HG03025 (cell line): ENCODE measurements around the gene METTL6.
"Not testable (repeated sequence)": the region's sequence is repeated elsewhere in the genome, so short reads cannot be mapped to it uniquely, and the experiment has no call there.

Source experiments
- ATAC-seq: cut with Tn5 transposase; IDR thresholded peaks from one replicate; pipeline ENCODE4 v1.9.1; 2021; ENCODE audit warnings: mild to moderate bottlenecking, moderate library complexity; ENCODE audit not compliant: unreplicated experiment, low FRiP score

Gene METTL6

DNA sequence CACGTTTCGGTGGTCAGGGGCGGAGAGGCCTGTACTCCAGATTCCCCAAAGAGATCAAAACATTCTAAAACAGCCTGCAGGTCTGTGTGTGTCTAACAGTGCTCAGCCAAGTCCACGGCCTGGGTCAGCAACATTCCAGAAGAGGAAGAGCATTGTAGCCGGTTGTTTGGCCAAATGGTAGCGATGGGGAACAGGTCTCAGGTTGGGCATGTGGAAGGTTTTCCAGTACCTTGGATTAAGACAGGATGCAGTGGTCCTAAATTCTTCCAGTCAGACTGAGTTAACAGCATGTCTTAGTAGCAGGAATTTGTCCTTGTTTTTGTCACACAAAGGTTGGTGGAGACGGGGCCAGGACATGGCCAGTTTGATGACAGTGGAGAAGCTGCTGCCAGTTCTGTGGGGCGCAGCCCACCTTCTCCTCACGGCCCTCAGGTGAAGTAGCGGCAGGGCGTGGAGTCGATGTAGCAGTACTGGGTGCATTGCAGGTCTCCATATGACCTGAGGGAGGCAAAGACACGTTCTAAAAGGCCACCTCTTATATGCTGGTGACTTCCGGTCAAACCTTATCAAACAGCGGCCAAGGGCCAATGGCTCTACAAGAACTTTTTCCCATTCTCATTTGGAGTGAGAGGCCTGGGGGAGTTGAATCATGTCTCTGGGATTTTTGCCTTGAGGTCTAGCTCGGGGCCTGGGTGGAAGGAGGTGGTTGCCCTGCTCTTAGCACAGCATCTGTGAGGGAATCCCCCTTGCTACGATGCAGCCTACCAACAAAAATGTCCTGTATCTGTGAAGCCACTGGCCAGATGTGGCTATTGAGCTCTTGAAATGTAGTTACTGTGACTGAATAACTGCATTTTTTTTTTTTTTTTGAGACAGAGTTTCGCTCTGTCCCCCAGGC lies 24.1 kb upstream of the METTL6 start:
- ATAC-seq = no peak

DNA sequence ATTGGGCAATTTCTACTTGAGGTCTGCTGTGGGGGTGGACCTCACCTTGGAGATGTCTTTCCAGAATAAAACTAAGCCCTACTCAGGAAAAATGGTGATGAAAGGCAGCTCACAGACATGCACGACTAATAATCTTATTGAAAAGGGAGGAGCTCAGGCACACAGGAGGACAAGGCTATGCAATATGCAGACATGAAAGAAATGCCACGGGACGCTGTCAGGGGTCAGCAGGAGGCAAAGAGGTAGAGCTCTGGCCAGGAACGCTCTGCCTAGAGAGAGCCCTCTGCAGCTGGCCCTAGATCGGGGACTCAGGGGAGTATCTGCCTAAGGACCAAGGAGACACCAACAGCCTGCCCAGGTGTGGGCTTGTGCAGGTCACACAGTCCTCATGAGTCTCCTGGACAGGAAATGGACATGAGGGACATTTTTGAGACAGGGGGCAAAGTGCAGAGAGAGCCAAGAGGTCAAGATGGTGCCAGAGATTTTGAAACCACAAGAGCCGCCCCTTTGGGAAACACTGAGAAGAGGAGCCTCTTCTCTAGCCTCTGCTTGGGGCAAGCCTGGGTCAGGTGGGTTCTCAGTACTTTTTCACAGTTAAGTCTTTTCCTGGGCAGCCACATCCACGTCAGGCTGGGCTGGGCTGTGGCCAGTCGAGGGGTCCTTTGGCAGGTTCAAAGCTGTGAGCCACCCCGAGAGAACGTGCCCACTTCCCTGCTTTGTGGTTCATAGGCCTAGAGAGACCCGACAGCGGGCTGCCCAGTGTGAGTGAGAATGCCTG lies 23.3 kb upstream of the METTL6 start:
- ATAC-seq = no peak

DNA sequence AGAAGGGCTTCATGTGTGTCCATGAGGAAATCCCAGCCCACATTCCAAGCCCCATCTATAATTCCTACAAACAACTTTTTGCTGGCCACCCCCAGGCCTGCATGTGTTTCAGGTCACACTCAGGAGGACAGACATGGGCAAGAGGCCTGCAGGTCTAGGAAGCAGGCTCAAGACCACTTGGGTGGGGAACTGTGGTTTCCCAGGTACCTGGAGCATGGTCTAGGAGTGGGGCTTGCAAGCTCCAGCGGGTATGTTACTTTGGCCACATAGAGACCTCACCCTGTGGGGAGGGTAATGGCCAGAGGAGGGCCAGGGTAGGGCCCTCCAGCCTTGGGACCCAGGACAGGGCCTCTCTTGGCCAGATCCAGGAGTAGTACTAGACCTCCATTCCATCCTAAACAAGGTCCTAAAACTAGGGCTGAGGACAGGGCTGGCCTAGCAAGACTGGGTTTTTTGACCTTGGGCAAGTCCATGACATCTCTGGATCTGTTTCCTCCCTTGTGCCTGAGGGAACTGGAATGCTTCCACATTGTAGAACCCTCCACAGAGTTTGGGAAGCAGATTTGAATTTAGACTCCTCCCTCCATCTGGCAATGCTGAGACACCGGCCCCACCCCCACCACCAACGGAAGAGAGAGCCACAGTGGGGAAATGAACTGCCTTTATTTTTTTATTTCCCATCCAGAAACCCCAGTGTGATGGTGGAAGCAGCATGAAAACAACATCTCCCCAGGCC lies 22.3 kb upstream of the METTL6 start:
- no peak for ATAC-seq

DNA sequence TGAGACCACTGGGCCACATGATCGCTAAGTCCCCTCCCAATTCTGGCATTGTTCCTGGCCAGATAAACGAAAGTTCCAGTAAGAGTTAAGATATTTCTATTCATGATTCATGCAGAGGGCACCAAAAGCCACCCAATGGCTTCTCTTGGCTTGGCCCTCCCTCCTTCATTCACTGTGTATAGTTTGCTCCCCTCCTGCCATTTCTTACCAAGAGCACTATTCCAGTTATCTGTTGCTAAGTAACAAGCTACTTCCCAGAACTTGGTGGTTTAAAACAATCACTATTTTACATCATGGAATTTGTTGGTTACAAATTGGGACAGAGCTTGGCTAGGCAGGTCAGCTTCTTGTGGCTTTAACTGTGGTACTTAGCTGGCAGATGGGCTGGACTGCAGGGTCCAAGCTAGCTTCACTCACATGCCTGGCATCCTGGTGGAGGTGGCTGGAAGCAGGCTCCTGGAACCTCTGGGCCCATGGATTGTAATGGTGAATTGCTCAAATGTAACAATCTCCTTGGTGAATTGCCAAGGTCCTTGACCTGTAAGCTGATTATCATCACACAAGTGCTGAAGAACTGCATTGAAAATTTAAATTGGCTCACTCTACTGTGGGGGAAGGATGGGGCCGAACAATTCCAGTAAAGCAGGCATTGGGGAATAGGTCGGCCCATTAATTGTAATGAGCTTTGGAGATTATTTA lies 16.6 kb upstream of the METTL6 start:
- ATAC-seq = no peak

DNA sequence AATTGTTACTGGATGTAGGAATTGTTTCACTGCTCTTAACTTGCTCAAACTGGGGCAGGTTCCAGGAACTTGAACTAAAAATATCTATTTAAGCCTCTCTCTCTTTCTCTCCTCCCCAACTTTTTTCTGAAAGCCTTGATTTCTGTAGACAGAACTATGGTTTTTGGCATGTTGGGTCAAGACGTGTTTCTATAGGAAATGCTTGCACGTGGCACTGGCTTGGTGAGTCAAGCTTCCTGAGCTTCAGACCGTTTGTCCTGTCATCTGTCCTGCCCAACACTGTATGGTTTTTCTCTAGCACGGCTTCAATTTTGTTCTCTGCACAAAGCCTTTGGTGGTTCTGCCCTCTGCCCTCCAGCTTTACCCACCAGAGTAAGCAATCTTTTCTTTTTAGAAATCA lies 13.5 kb upstream of the METTL6 start:
- ATAC-seq = no peak

DNA sequence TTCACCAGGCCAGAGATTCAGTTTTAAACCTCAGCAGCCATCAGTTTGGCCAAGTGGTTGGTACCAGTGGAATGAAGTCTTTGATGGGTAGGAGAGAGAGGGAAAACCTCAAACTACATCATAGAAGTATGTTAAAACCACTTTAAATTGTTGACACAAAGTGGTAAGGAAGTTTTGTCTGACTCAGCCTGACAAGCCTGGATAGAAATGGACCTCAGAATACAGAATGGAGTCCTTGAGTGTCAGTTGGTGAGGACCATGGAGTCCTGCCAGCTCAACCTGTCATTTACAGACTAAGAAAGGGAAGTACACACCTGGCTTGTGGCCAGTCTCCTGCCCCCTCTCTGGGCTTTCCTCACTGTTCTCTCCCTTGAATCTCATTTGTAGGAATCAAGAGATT lies 12.1 kb upstream of the METTL6 start:
- ATAC-seq = no peak

DNA sequence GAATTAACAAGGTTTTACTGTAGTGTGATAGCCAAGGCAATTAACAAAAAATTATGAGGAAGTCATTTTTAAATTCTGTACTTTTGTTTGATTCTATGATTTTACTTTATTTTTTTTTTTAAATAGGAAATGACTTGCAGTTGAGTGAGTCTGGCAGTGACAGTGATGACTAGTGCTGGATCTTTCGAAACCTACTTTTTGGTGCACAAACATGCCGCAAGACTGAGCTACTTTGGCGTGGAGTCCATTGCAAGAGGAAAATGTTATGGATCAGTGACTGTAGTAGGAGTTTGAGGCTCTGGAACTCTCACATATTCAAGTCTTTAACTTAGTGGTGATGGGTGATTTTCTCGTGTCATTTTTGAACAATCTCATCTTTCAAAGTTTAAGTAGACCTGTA lies 11.6 kb upstream of the METTL6 start:
- ATAC-seq = no peak

DNA sequence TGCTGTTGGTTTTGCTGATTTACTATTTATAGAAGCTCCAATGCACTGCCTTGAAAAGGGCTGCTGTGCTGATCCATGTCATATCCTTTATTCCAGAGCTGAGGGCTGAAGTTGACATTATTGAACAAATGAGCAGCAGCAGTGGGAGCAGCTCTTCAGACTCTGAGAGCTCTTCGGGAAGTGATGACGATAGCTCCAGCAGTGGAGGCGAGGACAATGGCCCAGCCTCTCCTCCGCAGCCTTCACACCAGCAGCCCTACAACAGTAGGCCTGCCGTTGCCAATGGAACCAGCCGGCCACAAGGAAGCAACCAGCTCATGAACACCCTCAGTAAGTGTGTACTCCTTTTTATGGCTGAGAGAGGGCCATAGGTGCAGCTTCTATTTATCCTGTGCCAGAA lies 8.9 kb upstream of the METTL6 start:
- no peak for ATAC-seq

DNA sequence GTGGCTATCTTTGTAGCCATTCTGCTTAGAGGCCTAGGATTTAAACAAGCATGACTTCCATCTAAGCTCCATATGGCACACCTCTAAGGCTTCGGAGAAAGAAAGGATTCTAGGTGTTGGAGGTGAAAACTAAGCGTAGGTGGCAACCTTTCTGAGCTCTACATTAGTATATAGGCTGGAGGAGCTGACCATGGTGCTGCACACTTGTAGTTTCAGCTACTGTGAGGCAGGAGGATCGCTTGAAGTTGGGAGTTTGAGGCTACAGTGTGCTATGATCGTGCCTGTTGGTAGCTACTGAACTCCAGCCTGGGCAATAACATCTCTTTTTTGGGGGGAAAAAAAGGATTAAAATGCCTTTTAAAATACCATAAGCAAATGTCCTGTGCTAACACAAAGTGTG lies 7.4 kb upstream of the METTL6 start:
- no peak for ATAC-seq

DNA sequence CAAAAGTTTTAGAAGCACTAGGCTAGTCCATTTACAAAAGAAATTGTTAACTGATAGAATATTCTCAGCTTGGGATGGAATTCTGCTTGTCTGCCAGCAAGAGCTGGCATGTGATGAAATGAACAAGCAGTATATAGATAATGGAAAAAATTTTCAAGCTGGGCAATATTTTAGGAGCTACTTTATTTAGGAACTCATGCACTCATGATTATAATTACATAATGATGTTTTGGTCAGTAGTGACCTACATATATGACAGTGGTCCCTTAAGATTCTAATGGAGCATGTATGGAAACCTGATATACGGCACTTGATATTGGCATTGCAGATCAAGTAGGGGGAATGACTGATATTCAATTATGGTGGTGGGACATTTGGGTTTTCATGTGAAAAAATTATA lies 6.2 kb upstream of the METTL6 start:
- ATAC-seq = no peak

DNA sequence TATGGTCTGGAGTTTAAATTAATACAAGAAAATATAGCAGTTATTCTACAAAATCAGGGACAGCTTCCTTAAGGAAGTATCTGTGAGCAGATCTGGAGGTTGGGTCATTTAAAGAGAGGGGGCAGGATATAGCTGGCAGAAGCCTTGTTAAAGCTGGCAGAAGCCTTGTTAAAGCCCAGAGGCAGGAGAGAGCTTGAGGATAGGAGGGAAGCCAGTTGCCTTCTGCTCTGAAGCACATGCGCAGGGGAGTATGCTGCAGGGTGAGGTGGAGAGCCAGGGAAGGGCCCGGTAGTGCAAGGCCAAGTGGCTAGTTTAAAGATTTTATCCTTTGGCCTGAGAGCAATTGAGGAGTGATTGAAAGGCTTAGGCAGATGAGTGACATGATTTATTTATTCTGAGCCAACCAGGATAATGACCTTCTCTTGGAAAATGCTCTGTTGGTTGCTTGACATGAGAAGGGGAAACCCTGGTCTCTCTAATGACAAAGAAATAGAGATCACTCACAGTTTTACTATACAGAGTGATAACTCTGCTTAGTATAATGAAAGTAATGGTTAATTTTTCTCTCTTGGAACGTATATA lies 4.0 kb upstream of the METTL6 start:
- no peak for ATAC-seq

DNA sequence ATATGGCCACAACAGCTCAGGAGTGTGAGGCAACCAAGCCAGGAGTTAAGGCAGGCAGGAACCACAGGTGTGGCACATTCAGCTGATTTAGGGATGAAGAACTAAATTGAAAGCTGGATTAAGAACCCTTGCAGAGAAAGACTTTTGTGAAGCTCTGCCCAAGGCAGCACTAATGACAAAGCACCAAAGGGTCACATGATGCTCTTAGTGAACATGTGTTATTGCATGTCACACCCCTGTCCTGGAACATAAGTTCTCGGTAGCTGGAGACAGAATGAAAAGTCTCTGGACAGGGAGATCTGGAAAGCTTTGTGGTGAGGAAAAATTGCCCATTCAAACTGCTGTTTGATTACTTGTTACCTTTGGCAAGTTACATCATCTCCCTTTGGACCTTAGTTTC lies 3.3 kb upstream of the METTL6 start:
- ATAC-seq = no peak

DNA sequence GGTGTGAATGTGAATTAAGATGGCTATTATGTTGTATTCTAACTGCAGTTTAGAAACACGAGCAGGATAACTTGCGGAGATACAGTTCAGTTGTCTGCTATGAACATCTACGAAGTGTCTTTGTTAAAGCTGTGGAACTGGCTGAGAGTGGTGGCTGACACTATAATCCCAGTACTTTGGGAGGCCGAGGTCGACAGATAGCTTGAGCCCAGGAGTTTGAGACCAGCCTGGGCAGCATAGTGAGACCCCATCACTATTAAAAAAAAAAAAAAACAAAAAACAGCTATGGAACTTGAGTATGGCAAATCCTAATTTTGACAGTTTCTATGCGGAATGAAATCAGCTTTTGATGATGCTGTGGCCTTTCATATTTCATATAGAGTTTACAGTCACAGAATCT lies 1.7 kb upstream of the METTL6 start:
- ATAC-seq = no peak

DNA sequence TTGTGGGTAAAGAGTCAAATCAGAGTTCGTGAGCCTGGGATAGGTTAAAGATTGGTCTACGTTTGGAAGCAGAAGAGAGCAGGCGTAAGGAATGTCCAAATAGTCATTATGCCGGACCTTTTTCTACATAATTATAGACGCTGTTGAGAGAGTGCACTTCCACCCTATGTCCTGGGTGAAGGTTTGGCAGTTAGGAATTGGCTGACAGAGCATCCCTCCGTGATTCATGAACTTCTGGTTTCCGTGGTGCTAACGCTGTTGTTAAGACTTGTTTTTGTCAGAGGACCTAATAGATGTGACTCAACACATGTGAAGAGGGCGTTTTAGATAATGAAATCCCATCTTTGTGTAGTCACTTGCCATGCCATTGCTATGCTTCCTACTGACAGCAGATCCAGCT lies 1.2 kb upstream of the METTL6 start:
- ATAC-seq = no peak

DNA sequence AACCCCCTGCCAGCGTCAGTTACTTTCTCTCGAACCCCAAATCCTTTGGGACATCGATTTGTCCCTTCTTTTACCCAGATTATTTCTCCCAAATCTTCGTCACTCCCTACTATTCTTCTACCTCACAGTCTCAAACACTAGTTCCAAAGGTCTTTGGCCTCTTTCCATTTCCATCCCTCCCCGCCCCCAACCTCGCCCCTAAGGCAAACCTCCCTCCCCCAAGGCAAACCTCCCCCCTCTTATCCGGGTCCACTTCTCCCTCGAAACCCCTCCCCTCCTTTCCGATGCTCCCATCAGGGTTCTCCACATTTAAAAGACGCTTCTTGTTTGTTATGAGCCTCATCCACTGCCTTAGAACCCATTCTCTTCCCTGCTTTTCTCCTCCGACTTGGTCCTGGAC lies 637 bp upstream of the METTL6 start:
- no peak for ATAC-seq

DNA sequence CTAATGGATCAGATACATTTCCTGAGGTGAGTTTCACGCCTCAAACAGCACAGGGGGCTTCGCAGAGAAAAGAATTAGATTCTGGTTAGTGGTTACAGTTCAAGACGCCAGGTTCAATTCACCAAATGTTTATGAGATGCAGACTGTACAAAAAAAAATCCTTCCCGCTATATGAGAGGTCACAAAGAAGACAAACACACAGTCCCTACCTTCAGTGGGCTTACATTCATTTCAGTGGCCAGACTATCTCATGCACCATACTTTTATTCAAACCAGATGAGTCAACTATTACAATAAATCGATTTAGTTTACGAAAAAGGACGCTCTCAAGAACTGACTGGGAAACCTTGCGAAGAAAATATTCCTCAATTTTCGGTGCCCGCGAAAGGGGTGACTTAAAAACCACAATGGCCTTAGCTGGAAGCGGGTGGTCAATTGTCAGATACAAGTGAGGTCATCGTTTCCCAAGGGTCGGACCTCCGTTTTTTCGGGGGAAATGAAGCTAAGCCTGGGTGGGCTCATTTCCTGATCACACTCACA lies 695 bp downstream of the METTL6 start:
- ATAC-seq = no peak

DNA sequence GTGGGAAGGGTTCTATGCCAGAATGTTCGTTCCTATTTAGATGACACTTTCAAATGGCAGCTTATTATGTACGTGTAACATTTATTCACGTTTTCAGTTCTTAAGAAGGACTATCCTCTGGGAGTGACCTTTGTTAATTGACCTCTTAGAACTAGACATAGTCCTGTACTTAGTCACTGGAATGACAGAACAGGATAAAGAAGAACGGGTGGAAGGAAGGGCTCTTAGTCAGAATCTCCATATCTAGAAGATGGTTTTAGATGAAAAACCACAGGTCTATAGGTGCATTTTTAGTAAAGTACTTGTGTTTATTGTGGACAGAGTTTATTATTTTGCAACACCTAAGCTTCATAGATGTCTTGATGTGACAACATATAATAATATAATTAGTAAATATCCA lies 6.5 kb downstream of the METTL6 start:
- no peak for ATAC-seq

DNA sequence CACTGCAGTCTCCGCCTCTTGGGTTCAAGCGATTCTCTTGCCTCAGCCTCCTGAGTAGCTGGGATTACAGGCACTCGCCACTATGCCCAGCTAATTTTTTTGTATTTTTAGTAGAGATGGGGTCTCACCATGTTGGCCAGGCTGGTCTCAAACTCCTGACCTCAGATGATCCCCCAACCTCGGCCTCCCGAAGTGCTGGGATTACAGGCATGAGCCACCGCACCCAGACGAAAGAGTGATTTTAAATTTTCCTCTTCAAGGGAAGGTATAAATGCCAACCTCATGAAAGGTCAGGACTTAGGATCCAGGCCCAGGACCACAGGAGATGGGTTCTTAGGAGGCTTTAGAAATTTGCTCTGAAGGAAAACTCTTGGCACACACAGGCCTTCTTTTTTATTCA lies 16.4 kb downstream of the METTL6 start:
- not testable (repeated sequence) for ATAC-seq

DNA sequence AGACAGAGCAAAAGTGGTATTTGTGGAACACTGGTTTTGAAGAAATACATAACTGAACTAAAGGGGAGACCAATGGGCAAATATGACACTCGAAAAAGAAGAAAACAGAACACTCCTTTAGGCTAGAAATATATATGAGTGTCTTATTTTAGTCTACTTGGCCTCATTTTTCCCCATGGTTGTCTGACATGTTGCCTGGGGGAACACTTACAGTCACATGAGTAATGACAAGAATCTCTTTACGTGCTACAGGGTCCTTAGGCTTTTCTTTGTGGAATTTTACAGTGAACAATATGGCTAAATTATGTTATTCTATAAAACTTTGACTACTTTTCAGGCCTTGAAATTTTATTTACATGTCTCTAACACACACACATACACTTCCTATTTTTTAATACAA lies 17.6 kb downstream of the METTL6 start:
- no peak for ATAC-seq

DNA sequence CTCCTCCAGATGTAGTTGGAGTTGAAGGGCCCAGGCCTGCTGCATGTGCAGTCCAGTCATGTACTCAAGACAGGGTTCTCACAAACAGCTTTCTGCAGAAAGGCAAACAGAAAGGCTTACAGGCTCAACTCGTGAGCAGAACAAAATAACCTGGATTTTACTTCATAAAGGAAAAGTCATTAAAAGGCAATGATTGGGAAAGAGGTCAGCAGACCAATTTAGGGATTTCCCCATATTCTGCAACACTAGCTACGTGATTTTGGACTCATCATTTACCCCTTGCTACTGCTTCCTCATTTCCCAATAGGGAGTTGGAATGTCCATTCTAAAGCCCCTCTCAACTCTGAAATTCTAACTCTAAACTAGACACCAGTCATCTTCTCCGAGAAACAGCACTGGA lies 18.1 kb downstream of the METTL6 start:
- no peak for ATAC-seq
